ENCODE measurements around the gene NR1D2.
A peak's percentile ranks its signal among the peaks of the same experiment; 100 is the strongest.
"Not testable (repeated sequence)": the region's sequence is repeated elsewhere in the genome, so short reads cannot be mapped to it uniquely, and the experiment has no call there.

The NR1D2 gene

DNA sequence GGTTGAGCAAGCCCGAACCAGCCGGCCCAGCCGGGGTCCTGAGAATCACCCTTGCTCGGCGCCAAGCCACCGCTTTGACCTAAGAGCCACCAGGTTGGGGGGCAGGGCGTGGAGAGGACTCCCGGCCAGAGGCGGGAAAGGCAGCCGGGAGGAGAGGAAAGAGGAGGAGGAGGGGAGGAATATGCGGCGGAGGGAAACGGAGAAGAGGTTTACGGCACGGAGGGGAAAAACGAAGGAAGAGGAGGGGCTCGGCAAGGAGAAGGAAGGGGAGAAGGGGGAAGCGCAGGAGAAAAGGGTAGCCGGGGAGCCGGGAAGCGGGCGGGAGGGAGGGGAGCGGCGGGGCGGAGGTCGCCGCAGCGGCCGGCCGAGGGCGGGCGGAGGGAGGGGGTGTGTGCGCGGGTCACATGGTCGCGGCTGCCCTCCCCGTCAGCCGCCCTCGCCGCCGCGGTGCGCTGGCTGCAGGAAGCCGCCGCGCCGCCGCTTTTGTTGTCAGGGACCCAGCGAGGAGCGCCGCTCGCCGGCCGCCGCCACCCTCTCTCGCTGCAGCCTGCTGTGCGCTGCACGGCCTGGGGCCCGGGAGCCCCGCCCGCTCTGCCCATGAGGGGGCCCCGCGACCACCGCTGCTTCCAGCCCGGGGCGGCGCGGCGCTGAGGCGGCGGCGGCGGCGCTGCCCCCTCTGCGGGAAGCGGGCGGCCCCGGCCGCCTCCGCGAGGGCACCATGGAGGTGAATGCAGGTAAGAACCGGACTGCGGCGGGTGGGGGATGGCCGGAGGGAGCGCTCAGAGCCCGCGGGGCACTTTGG lies at the start of gene NR1D2:
NR1D2 (plus strand) TSS at position 426 of the 802 bp plus-strand sequence; CDS start at position 719, 293 bp downstream.
- peak; percentile 60 for DNase-seq

DNA sequence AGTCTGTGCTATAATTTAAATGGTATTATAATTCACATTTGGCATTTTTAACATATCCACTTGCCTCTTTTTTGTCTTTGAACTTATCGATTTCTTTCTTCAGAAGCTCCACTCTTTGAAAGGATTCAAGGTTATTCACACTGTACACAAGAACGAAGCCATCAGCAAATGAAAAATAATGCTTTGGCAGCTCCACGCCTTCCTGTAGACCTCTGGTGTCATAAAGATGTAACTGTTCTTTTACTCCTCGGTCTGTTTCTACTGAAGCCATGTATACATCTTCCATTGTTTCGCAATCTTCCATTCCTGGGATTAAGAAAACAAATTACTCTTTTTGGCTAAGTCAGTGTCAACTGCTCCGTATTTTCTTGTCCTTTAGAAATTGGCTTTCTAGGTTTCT lies 44.3 kb upstream of the NR1D2 start:
- no peak for DNase-seq

DNA sequence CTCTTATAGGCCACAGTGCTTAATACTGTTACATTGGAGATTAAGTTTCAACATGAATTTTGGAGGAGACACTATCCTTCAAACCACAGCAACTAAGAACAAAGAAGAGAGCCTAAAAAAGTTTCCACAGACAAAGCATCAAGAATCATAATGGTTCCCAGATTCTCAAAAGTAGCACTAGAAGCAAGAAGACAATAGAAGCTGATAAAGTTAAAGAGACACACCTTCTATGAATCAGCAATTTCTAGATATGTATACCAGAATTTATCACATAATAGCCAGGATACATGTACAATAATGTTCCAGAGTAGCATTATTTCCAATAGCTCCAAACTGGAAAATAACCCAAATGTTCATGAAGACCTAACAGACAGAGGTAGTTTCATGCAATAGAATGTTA lies 40.5 kb upstream of the NR1D2 start:
- DNase-seq = no peak

DNA sequence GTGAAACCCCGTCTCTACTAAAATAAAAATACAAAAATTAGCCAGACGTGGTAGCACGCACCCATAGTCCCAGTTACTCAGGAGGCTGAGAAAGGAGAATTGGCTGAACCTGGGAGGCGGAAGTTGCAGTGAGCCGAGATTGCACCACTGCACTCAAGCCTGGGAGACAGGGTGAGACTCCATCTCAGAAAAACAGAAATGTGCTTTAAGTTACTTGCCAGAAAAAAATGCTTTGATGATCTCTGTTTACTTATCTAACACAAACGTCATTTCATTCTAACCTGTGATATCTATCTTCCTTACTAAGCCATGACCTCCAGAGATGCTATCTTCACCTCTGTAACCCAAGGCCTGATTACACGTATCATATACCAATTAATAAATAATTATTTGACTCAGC lies 35.7 kb upstream of the NR1D2 start:
- no peak for DNase-seq

DNA sequence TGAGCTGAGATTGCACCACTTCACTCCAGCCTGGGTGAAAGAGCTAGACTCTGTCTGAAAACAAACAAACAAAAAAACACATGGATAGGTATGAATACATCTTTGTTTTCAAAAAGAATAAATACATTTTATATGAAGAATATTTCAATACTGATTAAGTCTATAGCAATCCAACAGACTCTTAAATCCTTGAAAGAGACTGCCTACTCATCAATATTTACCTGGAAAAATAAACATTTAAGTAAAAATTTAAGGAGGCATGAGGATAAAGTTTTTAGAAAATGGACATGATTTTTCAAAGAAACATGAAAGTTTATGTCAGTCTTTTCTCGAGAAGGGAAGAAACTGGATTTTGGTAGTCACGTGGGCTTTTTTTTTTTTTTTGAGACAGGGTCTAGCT lies 33.7 kb upstream of the NR1D2 start:
- DNase-seq = no peak

DNA sequence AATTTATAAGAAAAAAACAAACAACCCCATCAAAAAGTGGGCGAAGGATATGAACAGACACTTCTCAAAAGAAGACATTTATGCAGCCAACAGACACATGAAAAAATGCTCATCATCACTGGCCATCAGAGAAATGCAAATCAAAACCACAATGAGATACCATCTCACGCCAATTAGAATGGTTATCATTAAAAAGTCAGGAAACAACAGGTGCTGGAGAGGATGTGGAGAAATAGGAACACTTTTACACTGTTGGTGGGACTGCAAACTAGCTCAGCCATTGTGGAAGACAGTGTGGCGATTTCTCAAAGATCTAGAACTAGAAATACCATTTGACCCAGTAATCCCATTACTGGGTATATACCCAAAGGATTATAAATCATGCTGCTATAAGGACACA lies 32.8 kb upstream of the NR1D2 start:
- not testable (repeated sequence) for DNase-seq

DNA sequence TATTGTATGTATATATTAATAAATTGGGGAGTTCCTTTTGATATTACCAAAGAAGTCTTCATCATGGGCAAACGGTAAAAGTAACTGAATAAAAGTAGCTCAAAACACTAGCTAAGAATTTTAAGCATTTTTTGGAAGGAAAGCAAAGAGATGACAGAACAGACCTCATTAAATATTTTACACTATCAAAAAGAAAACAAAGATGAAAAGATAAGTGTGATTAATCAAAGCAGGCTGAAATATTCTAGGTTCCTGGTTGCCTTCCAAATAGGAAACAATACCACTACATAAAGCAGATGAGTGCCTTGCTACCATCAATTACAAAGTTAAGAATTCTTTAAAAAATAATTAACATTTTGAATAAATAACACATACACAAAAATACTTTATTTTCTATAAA lies 31.9 kb upstream of the NR1D2 start:
- DNase-seq = no peak

DNA sequence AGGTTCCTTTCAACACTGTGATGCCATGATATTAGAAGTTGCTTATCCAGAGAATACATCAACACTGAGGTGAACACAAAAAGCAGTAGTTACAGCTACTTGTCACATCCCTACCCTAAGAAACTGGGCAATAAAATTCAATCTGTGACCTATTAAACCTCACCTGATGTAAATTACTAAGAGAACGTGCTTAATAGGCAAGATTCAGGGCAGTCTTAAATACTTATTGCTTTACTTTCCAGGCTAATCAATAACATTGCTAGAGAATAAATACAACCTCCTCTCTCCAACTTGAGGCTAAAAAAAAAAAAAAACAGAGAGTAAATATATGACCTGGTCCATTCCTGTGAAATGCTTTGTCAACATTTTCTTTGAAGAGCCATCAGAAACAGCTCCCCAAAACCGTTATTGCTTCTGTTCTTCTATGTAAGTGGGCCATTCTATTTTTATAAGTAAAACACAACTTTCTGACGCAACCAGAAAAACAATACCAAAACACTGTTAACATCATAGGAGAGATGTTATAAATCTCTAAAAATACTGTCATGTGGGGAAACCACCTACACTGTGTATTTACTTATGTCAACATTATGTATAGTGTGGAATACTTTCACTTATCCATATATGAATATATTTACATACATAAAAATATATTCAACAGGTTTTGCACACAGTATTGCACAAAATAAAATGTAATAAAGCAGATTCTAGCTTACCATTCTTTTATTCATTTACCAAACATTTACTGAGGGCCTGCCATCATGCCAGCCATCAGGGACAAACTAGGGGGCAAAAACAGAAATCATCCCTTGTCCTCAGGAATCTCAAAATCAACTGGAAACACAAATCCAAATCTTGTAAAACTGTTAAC lies 31.0 kb upstream of the NR1D2 start:
- DNase-seq = no peak

DNA sequence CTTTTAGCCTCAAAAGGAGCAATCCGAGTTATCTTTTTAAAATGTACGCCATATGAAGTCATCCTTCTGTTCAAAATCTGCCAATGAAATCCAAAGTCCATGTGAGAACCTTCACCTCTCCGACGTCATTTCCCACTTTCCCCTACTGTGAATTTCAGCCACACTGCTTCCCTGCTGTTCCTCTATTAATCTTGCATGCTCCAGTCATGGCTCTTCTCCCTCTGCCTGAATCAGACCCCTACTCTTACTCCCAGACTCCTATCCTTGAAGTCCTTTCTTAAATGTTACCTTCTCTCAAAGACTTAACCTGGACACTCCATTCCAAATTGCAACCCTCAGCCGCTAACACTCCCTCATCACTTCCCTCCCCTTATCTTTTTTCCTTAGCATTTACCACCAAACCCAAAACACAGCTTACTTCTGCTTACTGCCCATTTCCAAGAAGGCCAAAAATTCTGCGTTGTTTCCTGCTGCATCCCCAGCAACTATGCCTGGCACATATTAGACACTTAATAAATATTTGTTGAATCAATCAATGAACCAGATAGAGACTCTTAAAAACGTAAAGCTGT lies 29.5 kb upstream of the NR1D2 start:
- no peak for DNase-seq

DNA sequence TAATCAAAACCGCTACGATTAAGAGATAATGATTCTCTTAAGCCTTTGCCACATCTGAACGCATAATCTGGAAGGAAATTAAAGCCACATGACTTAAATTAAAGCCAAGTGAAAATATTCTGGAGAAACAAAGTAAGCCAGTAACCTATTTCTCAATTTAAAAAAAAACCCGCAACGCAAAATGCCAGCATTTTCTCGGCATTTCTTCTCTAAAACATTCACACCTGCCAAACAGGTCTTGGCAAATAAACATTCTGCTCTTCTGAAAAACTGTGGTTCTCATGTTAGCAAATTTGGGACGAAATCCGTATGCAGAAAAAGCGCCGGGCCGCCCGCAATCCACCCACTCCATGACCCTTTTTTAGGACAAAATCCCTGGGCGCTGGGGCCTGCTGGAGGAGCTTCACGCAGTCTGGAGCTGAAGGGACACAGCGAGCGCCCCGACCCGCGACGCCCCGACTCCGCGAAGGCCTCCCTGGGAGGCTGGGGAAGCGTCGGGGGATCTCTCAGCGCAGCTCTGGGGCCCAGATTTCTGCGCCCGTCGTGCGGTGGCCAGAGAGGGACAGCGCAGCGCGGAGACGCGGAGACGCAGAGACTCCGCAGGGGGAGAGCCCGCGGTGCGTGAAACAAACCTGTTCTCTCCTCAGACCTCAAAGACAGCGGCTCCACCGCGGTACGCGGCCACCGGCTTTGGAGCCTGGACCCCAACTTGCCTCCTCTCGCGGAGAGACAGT lies 28.8 kb upstream of the NR1D2 start:
- DNase-seq = no peak

DNA sequence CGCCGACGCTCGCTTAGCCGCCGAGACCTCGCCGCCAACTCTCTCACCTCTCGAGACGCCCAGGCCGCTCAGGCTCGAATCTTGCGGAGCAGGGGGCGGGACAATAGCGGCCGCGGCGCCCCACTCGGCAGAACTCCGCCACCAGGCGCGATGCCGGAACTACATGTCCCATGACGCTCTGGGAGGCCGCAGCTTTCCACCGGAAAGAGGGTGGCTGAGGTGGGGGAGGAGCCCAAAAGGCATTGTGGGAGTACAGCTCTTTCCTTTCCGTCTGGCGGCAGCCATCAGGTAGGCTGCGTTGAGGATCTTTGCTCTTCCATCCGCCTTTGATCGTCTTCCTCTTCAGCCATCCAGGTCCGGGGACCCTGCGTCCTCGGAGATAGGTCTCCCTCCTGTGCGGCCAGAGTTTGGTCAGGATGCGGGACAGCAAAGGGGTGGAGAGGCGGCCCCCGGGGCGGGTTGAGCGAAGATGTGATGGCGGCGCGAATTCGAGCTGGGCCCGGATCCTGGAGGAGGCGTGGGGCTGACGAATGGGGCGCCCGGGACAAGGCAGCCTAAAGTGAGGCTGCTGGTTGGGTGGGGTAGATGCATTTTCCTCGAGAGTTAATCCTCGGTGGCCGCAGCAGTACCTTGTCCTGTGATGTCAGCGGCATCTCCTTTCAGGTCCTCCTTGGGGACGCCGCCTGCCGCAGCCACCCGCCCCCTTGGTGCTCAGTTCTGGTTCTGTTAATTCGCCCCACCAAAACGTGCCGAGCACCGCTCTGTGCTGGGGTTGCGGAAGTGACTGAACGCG lies 28.0 kb upstream of the NR1D2 start, which contains the start of the genes NKIRAS1 and RPL15:
NKIRAS1 (minus strand) TSS at position 105 of the 793 bp plus-strand sequence. CDS start 6,086 bp downstream, outside the sequence.
RPL15 (plus strand) TSS at position 247 of the 793 bp plus-strand sequence. CDS start 728 bp downstream, outside the sequence.
- DNase-seq = peak; percentile 78

DNA sequence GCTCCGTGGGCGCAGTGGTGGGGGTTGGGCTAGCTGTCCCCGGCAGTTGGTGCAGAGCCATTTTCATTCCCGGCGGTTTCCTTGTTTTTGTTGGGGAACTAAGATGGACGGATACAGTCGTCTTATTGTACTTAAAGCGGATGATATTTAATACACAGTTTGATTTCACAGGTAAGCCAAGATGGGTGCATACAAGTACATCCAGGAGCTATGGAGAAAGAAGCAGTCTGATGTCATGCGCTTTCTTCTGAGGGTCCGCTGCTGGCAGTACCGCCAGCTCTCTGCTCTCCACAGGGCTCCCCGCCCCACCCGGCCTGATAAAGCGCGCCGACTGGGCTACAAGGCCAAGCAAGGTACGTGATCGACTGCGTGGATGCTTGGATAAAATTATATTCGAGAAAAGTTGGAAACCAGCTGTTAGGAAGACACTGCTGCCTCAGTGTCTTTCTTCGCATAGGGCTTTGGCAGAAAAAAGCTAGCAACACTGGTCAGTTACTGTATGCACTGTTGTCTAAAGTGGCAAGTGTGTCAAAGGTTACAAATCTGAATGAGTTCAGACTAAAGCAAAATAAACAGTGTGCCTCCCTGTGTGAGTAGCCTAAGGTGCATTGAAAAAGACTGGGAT lies 27.3 kb upstream of the NR1D2 start:
- DNase-seq = not testable (repeated sequence)

DNA sequence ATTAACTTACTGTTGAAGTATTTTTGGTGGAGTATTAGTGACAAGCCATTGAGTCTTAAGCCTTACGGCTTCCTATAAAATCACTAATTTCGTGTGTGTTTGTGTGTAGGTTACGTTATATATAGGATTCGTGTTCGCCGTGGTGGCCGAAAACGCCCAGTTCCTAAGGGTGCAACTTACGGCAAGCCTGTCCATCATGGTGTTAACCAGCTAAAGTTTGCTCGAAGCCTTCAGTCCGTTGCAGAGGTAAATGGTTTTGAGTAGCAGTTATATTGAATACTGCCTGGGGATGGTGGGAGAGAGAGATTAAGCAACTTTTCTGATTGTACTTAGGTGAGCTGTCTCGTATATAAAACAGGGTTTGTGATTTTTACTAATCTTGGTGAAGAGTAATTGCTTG lies 26.8 kb upstream of the NR1D2 start:
- DNase-seq = not testable (repeated sequence)

DNA sequence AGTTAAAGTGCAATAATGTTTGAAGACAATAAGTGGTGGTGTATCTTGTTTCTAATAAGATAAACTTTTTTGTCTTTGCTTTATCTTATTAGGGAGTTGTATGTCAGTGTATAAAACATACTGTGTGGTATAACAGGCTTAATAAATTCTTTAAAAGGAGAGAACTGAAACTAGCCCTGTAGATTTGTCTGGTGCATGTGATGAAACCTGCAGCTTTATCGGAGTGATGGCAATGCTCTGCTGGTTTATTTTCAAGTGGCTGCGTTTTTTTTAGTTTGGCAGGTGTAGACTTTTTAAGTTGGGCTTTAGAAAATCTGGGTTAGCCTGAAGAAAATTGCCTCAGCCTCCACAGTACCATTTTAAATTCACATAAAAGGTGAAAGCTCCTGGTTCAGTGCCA lies 25.5 kb upstream of the NR1D2 start:
- DNase-seq = no peak

DNA sequence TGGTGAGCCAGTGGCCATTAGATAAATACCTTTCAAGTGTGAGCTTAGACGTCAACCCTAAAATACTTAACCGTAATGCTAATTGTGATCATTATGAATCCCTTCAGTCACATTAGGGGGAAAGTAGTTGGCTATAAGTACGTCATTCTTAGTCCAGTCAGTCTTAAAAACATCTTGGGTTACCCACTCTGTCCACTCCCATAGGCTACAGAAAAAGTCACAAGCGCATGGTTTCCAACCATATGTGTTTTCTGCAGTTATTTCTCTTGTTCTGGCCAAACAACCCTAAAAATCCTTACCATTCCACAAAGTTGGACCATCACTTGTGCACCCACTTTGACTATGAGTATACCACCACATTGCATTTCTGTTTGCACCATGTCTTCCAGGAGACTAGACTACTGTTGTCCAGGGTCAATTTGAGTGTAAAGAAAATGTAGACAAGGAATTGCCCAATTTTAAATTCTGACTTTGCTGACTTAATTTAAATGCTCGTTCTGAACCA lies 24.9 kb upstream of the NR1D2 start:
- no peak for DNase-seq

DNA sequence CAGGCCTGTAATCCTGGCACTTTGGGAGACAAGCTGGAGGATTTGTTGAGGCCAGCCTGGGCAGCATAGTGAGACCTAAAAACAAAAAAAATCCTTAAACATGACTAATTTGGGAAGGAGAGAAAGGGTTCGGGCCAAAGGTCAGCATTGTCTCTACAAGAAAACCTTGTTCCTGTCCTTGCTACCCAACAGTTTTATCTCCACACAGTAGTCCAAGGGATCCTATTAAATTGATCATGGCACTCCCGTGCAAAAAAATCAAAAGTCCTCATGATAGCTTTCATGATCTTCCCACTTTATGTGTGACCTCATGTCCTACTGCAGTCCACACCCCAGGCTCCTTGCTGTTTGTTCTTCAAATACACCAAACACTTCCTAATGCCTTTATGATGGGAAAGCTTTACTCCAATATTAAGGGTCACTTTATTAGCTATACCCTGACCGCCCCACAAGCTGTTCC lies 24.0 kb upstream of the NR1D2 start:
- DNase-seq = no peak

DNA sequence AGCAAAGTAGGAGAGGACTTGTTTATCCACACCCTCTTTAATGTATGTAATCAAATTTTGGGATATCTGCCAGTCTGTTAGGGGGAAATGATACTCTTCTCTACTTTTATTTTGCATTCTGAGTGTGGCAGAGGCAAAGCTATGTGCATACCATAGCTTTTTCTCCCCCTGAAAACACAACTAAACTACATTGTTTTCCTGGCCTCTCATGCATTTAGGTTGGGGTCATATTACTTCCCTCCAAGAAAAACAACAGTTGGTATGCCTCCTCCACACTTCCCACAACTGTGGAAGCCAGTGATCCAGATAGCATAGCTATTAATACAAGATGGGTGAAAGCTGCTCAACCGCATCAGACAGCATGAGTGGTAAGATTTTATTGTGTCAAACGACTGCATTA lies 21.3 kb upstream of the NR1D2 start:
- DNase-seq = no peak

DNA sequence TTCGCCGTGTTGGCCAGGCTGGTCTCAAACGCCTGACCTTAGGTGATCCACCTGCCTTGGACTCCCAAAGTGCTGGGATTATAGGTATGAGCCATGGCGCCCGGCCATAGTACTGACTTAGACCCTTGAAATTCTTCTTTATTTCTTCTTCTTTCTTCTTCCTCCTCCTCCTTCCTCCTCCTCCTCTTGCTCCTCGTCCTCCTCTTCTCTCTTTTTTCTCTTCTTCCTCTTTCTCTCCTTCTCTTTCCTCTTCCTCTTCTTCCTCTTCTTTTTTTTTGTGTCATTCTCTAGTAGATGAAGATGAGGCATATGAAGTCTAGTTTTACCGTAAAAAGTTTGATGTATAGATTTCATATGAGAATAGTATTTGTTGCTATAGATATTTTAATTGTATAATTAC lies 18.8 kb upstream of the NR1D2 start:
- no peak for DNase-seq

DNA sequence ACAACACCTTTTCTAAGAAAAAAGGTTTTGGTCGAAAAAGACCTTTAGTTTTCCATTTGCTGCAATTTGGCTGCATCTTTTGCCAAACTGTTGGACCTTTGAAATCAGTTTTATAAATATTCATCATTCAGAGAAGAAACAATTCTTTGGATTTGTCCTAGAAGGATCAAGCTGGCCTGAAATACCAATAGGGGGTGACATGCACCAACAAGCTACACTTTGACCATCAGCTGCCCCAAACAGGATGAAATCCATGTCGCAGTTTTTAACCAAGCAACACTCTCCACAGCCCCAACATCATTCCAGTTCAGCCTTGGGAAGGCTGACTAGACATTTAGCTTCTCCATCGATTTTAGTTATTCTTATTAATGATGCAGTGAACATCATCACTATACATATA lies 18.4 kb upstream of the NR1D2 start:
- DNase-seq = no peak

DNA sequence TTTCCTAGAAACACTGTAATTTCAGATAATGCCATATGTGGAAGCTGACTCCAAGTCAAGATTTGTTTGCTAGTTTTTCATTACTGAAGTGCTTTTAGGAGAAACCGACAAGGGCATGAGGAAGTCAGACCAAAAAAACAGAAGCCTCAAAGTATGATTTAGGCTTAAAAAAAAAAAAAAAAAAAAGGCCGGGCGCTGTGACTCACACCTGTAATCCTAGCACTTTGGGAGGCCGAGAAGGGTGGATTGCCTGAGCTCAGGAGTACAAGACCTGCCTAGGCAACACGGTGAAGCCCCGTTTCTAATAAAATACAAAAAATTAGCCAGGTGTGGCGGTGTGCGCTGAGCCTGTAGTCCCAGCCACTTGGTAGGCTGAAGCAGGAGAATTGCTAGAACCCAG lies 16.6 kb upstream of the NR1D2 start:
- DNase-seq = no peak

DNA sequence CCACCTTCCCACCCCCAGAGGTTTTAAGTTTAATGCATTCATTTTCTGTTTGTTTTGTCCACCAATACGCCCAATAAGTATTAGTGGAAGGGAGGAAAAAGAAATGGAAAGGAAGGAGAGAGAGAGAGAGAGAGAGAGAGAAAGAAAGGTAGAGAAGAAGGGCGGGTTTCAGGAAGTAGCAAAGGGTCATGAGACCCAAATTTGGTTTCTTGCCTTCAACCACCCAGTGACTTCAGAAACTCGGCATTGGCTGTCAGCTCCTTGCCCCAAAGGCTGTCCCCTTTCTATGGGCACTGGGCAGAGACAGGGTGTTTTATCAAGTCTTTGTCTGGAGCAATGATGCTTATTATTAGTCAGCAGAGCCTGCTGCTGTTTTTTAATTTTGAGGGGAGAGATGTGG lies 13.5 kb upstream of the NR1D2 start:
- DNase-seq = no peak
